ENCODE data around the gene WNT6.

The WNT6 gene

GRCh38 chr2:218814540-218815243 lies 44.9 kb upstream of the WNT6 start:
- Histone ChIP-seq H3F3A (ENCODE audit: insufficient read depth, low read length) (no peaks in the 10 kb centered on the region), H3K27ac (ENCODE audit: low read length) (no peak overlapping the region), H3K4me1 (ENCODE audit: low read length) (no peaks in the 10 kb centered on the region), H2AFZ (ENCODE audit: low read length) (no peak overlapping the region), H3K4me2 (ENCODE audit: low read depth, low read length) (no peak overlapping the region), H3K27me3 (replicated peaks; ENCODE audit: insufficient read depth, low read length) (no peaks in the 10 kb centered on the region), H3K9me3 (replicated peaks; ENCODE audit: insufficient read depth, low read length) (no peaks in the 10 kb centered on the region), H3K79me2 (ENCODE audit: low read length) (no peaks in the 10 kb centered on the region), H3K36me3 (replicated peaks; ENCODE audit: insufficient read depth, low read length) (no peaks in the 10 kb centered on the region), H3K9me2 (replicated peaks; ENCODE audit: insufficient read depth, low read length) (no peaks in the 10 kb centered on the region), H3K4me3 (ENCODE audit: low read length) (no peak overlapping the region), H3K9ac (ENCODE audit: low read length) (no peak overlapping the region), H4K20me1 (ENCODE audit: insufficient read depth, low read length) (no peaks in the 10 kb centered on the region)
- TF ChIP-seq EZH2 (optimal IDR thresholded peaks at IDR 0.05; ENCODE audit: low read depth, low read length) = no peak
- TF ChIP-seq CTCF (IDR thresholded peaks at IDR 0.05; ENCODE audit: low read length) = no peak
- no peak for TF ChIP-seq EZH2phosphoT487 (IDR thresholded peaks at IDR 0.05; ENCODE audit: low read length)
- DNase-seq = no peak

GRCh38 chr2:218815244-218815637 lies 44.4 kb upstream of the WNT6 start:
- H3K27me3 ChIP-seq (replicated peaks; ENCODE audit: insufficient read depth, low read length) = no peaks in the 10 kb centered on the region
- H3F3A ChIP-seq (ENCODE audit: insufficient read depth, low read length) = no peaks in the 10 kb centered on the region
- H3K4me3 ChIP-seq (ENCODE audit: low read length) = no peak overlapping the region
- H2AFZ ChIP-seq (ENCODE audit: low read length) = no peak overlapping the region
- no peak overlapping the region for H3K9ac ChIP-seq (ENCODE audit: low read length)
- H3K36me3 ChIP-seq (replicated peaks; ENCODE audit: insufficient read depth, low read length) = no peaks in the 10 kb centered on the region
- H4K20me1 ChIP-seq (ENCODE audit: insufficient read depth, low read length) = no peaks in the 10 kb centered on the region
- no peaks in the 10 kb centered on the region for H3K9me3 ChIP-seq (replicated peaks; ENCODE audit: insufficient read depth, low read length)
- no peak for TF ChIP-seq EZH2phosphoT487 (IDR thresholded peaks at IDR 0.05; ENCODE audit: low read length)
- no peak for TF ChIP-seq EZH2 (optimal IDR thresholded peaks at IDR 0.05; ENCODE audit: low read depth, low read length)
- no peak for TF ChIP-seq CTCF (IDR thresholded peaks at IDR 0.05; ENCODE audit: low read length)
- no peak overlapping the region for H3K4me2 ChIP-seq (ENCODE audit: low read depth, low read length)
- no peak for DNase-seq
- H3K27ac ChIP-seq (ENCODE audit: low read length) = no peak overlapping the region
- H3K9me2 ChIP-seq (replicated peaks; ENCODE audit: insufficient read depth, low read length) = no peaks in the 10 kb centered on the region
- H3K4me1 ChIP-seq (ENCODE audit: low read length) = no peaks in the 10 kb centered on the region
- no peaks in the 10 kb centered on the region for H3K79me2 ChIP-seq (ENCODE audit: low read length)

GRCh38 chr2:218815649-218816048 lies 44.0 kb upstream of the WNT6 start:
- Histone ChIP-seq H3K9me2 (replicated peaks; ENCODE audit: insufficient read depth, low read length) (no peaks in the 10 kb centered on the region), H3K4me3 (ENCODE audit: low read length) (no peak overlapping the region), H3K27ac (ENCODE audit: low read length) (no peak overlapping the region), H3K4me1 (ENCODE audit: low read length) (no peaks in the 10 kb centered on the region), H3K27me3 (replicated peaks; ENCODE audit: insufficient read depth, low read length) (no peaks in the 10 kb centered on the region), H3F3A (ENCODE audit: insufficient read depth, low read length) (no peaks in the 10 kb centered on the region), H3K79me2 (ENCODE audit: low read length) (no peaks in the 10 kb centered on the region), H2AFZ (ENCODE audit: low read length) (no peak overlapping the region), H3K9me3 (replicated peaks; ENCODE audit: insufficient read depth, low read length) (no peaks in the 10 kb centered on the region), H3K36me3 (replicated peaks; ENCODE audit: insufficient read depth, low read length) (no peaks in the 10 kb centered on the region), H3K4me2 (ENCODE audit: low read depth, low read length) (no peak overlapping the region), H3K9ac (ENCODE audit: low read length) (no peak overlapping the region), H4K20me1 (ENCODE audit: insufficient read depth, low read length) (no peaks in the 10 kb centered on the region)
- no peak for TF ChIP-seq EZH2 (optimal IDR thresholded peaks at IDR 0.05; ENCODE audit: low read depth, low read length)
- no peak for TF ChIP-seq EZH2phosphoT487 (IDR thresholded peaks at IDR 0.05; ENCODE audit: low read length)
- no peak for DNase-seq

- no peaks in the 10 kb centered on the region for H3K9me3 ChIP-seq (replicated peaks; ENCODE audit: insufficient read depth, low read length)
- H3F3A ChIP-seq (ENCODE audit: insufficient read depth, low read length) = no peaks in the 10 kb centered on the region
- H3K36me3 ChIP-seq (replicated peaks; ENCODE audit: insufficient read depth, low read length) = no peaks in the 10 kb centered on the region
- H3K9ac ChIP-seq (ENCODE audit: low read length) = no peak overlapping the region
- no peak for DNase-seq
- H3K4me1 ChIP-seq (ENCODE audit: low read length) = no peaks in the 10 kb centered on the region
- H3K4me3 ChIP-seq (ENCODE audit: low read length) = no peak overlapping the region
- TF ChIP-seq EZH2phosphoT487 (IDR thresholded peaks at IDR 0.05; ENCODE audit: low read length) (no peak), CTCF (IDR thresholded peaks at IDR 0.05; ENCODE audit: low read length) (no peak), EZH2 (optimal IDR thresholded peaks at IDR 0.05; ENCODE audit: low read depth, low read length) (no peak)
- no peak overlapping the region for H3K27ac ChIP-seq (ENCODE audit: low read length)
- H2AFZ ChIP-seq (ENCODE audit: low read length) = no peak overlapping the region
- no peaks in the 10 kb centered on the region for H3K79me2 ChIP-seq (ENCODE audit: low read length)
- no peaks in the 10 kb centered on the region for H4K20me1 ChIP-seq (ENCODE audit: insufficient read depth, low read length)
- H3K4me2 ChIP-seq (ENCODE audit: low read depth, low read length) = no peak overlapping the region
- no peaks in the 10 kb centered on the region for H3K27me3 ChIP-seq (replicated peaks; ENCODE audit: insufficient read depth, low read length)
- H3K9me2 ChIP-seq (replicated peaks; ENCODE audit: insufficient read depth, low read length) = no peaks in the 10 kb centered on the region
Observed at GRCh38 chr2:218816561-218817011, 43.0 kb upstream of the WNT6 start.
